Measurements from ENCODE around the gene CDC37L1.

Gene CDC37L1

DNA sequence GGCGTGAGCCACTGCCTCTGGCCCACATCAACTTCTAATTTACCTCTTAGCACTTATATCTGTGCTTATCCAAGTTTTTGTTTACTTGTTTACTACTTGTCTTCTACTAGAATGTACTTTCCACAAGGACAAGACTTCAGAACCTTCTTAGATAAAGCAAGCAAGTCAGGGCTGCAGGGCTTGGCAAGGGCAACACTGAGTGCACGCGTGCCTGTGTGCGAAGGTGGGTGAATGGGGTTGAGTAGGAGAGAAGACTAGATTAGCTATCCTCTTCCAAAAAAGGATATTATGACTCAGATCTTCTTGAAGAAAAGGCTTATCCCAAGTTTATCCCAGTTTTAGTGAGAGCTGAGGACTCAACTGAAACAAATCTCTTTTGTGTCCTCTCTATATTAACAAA, 42.4 kb downstream of the CDC37L1 start:
- Histone ChIP-seq H3K27me3 (ENCODE audit: low read length) (no peaks in the 10 kb centered on the region), H3K36me3 (ENCODE audit: low read length) (peaks cover 19% of the 10 kb centered on the region), H3K79me2 (ENCODE audit: insufficient read depth, low read length) (peaks cover 33% of the 10 kb centered on the region; the same call in 1 of the 2 replicates), H3K27ac (ENCODE audit: low read depth, low read length) (no peak overlapping the region), H3K9me3 (ENCODE audit: insufficient read depth, low read length) (no peaks in the 10 kb centered on the region), H3K9me2 (replicated peaks; ENCODE audit: insufficient read depth, low read length) (no peaks in the 10 kb centered on the region), H3K4me3 (ENCODE audit: insufficient read depth, low read length, poor library complexity, severe bottlenecking) (no peak overlapping the region), H3K9ac (ENCODE audit: low read length) (no peak overlapping the region), H3K4me2 (ENCODE audit: low read depth, low read length, poor library complexity, severe bottlenecking) (no peak overlapping the region), H3F3A (ENCODE audit: insufficient read depth) (no peaks in the 10 kb centered on the region; the same call in 1 of the 2 replicates), H4K20me1 (ENCODE audit: low read depth, low read length) (0 out of 2 replicates have a peak, but pooled peaks cover 4% of the 10 kb centered on the region), H2AFZ (ENCODE audit: low read depth, low read length, severe bottlenecking) (no peak overlapping the region)
- no peak for TF ChIP-seq EZH2phosphoT487 (conservative IDR thresholded peaks at IDR 0.05; ENCODE audit: low read length)
- TF ChIP-seq, protein P1, sequence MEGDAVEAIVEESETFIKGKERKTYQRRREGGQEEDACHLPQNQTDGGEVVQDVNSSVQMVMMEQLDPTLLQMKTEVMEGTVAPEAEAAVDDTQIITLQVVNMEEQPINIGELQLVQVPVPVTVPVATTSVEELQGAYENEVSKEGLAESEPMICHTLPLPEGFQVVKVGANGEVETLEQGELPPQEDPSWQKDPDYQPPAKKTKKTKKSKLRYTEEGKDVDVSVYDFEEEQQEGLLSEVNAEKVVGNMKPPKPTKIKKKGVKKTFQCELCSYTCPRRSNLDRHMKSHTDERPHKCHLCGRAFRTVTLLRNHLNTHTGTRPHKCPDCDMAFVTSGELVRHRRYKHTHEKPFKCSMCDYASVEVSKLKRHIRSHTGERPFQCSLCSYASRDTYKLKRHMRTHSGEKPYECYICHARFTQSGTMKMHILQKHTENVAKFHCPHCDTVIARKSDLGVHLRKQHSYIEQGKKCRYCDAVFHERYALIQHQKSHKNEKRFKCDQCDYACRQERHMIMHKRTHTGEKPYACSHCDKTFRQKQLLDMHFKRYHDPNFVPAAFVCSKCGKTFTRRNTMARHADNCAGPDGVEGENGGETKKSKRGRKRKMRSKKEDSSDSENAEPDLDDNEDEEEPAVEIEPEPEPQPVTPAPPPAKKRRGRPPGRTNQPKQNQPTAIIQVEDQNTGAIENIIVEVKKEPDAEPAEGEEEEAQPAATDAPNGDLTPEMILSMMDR (IDR thresholded peaks at IDR 0.05; ENCODE audit: insufficient read depth, low read length, poor library complexity, severe bottlenecking): no peak

DNA sequence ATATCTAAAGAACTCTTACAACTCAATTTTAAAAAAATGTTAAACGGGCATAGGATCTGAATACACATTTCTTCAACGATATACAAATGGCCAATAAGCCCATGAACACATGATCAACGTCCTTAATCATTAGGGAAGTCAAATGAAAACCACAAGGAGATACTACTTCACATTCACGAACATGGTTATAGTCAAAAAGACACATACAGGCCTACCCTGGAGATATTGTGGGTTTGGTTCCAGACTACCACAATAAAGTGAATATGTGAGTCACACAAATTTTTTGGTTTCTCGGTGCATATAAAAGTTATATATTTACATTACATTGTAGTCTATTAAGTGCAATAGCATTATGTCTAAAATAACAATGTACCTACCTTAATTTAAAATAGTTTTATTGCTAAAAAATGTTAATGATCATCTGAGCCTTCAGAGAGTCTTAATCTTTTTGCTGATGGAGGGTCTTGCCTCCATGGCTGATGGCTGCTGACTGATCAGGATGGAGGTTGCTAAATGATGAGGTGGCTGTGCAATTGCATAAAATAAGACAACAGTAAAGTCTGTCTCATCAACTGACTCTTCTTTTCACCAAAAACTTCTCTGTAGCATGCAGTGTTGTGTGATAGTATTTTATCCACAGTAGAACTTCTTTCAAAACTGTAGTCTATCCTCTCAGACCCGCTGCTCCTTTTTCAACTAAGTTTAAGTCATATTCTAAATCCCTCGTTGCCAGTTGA, 46.5 kb downstream of the CDC37L1 start:
- Histone ChIP-seq H3F3A (ENCODE audit: insufficient read depth) (no peaks in the 10 kb centered on the region; the same call in 1 of the 2 replicates), H3K79me2 (ENCODE audit: insufficient read depth, low read length) (peaks cover 71% of the 10 kb centered on the region), H3K4me2 (ENCODE audit: low read depth, low read length, poor library complexity, severe bottlenecking) (no peak overlapping the region), H4K20me1 (ENCODE audit: low read depth, low read length) (peaks cover 4% of the 10 kb centered on the region; the same call in 1 of the 2 replicates), H3K9ac (ENCODE audit: low read length) (no peak overlapping the region), H3K27ac (ENCODE audit: low read depth, low read length) (no peak overlapping the region), H3K36me3 (ENCODE audit: low read length) (peaks cover 4% of the 10 kb centered on the region; the same call in 1 of the 2 replicates), H2AFZ (ENCODE audit: low read depth, low read length, severe bottlenecking) (no peak overlapping the region), H3K9me2 (replicated peaks; ENCODE audit: insufficient read depth, low read length) (no peaks in the 10 kb centered on the region), H3K27me3 (ENCODE audit: low read length) (no peaks in the 10 kb centered on the region), H3K4me3 (ENCODE audit: insufficient read depth, low read length, poor library complexity, severe bottlenecking) (no peak overlapping the region), H3K9me3 (ENCODE audit: insufficient read depth, low read length) (no peaks in the 10 kb centered on the region)
- TF ChIP-seq, protein P1 (IDR thresholded peaks at IDR 0.05; ENCODE audit: insufficient read depth, low read length, poor library complexity, severe bottlenecking): no peak
- TF ChIP-seq EZH2phosphoT487 (conservative IDR thresholded peaks at IDR 0.05; ENCODE audit: low read length): no peak

DNA sequence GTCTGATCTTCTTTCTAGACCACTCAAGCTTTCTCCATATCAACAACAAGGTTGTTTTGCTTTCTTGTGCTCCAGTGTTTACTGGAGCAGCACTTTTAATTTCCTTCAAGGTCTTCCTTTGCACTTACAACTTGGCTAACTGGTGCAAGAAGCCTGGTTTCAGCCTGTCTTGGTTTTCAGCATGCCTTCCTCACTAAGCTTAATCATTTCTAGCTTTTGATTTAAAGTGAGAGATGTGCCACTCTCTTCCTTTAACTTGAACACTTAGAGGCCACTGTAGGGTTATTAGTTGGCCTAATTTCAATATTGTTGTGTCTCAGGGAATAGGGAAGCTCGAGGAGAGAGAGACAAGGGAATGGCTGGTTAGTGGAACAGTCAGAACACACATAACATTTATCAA, 48.2 kb downstream of the CDC37L1 start:
- H3K36me3 ChIP-seq (ENCODE audit: low read length): peaks cover 4% of the 10 kb centered on the region; the same call in 1 of the 2 replicates
- no peaks in the 10 kb centered on the region; the same call in 1 of the 2 replicates for H3F3A ChIP-seq (ENCODE audit: insufficient read depth)
- peaks cover 4% of the 10 kb centered on the region; the same call in 1 of the 2 replicates for H4K20me1 ChIP-seq (ENCODE audit: low read depth, low read length)
- H3K9me3 ChIP-seq (ENCODE audit: insufficient read depth, low read length): no peaks in the 10 kb centered on the region
- H3K79me2 ChIP-seq (ENCODE audit: insufficient read depth, low read length): peaks cover 85% of the 10 kb centered on the region
- H2AFZ ChIP-seq (ENCODE audit: low read depth, low read length, severe bottlenecking): no peak overlapping the region
- no peak overlapping the region for H3K4me3 ChIP-seq (ENCODE audit: insufficient read depth, low read length, poor library complexity, severe bottlenecking)
- no peak overlapping the region for H3K9ac ChIP-seq (ENCODE audit: low read length)
- no peaks in the 10 kb centered on the region for H3K9me2 ChIP-seq (replicated peaks; ENCODE audit: insufficient read depth, low read length)
- H3K27ac ChIP-seq (ENCODE audit: low read depth, low read length): no peak overlapping the region
- H3K4me2 ChIP-seq (ENCODE audit: low read depth, low read length, poor library complexity, severe bottlenecking): no peak overlapping the region
- no peaks in the 10 kb centered on the region for H3K27me3 ChIP-seq (ENCODE audit: low read length)
- no peak for TF ChIP-seq EZH2phosphoT487 (conservative IDR thresholded peaks at IDR 0.05; ENCODE audit: low read length)
- TF ChIP-seq, protein P1 (IDR thresholded peaks at IDR 0.05; ENCODE audit: insufficient read depth, low read length, poor library complexity, severe bottlenecking): no peak
